K562 (cell line): ENCODE measurements around the gene ERBB4. TPM values are rescaled to one million over a fixed set of nuclear protein-coding genes. Genes with fewer than 3 reads are reported as not detected.

Source experiments
- ATAC-seq: fragments of 200-7000 bp; cut with Tn5 transposase; 3 replicates; pipeline ENCODE4 v1.9.1; 2020; ENCODE audit warnings: moderate library complexity
- BruUV-seq: library from RNA; stranded (reverse); fragments of 400-500 nt; replicated peaks from 2 replicates; lab custom pipeline; 2021; lab: Mats Ljungman, UMichigan
- CTCF ChIA-PET: fragments of 300-600 bp; formaldehyde crosslinking; extraction: SDS; loops from one replicate; lab custom pipeline; 2021; ENCODE audit warnings: low intra/inter-chr PET ratio; lab: Yijun Ruan, JAX
- POLR2A ChIA-PET: fragments of 300-600, 350-650 bp; sonication (Branson Sonifier 250); formaldehyde crosslinking; extraction: SDS; loops from one replicate; lab custom pipeline; 2021; ENCODE audit warnings: antibody characterized with exemption, inconsistent platforms; lab: Yijun Ruan, JAX
- DNase-seq, 4 experiments: peaks; one replicate each; pipeline versions ENCODE4 v3.0.0 to v3.0.0-alpha.2; 2011 to 2018; ENCODE audit warnings: low spot score in 3 of 4, mixed read lengths in 3 of 4; ENCODE audit errors: extremely low read depth in 1 of 4
- FAIRE-seq: peaks from 2 replicates; lab custom pipeline; 2011; peaks lifted over from hg19 to GRCh38; lab: Jason Lieb, UNC
- H2AFZ ChIP-seq: 2 replicates; pipeline ENCODE4 v1.6.0; 2011; ENCODE audit warnings: low read depth, low read length, control low read depth, inconsistent platforms
- H3K27ac ChIP-seq: fragments of 200-600 bp; 3 replicates; pipeline ENCODE4 v1.8.0; 2011; ENCODE audit warnings: low read depth, mild to moderate bottlenecking, control low read depth, inconsistent platforms, low read length, moderate library complexity, mixed read lengths; ENCODE audit errors: extremely low read depth
- H3K27me3 ChIP-seq, 2 experiments: fragments of 300-600 bp in 1 of 2; 2 replicates in 1 of 2; 3 replicates in 1 of 2; pipeline versions ENCODE4 v1.6.0 to v1.8.0; 2011; ENCODE audit warnings: inconsistent platforms in 2 of 2, low read length in 2 of 2, mild to moderate bottlenecking in 1 of 2, mixed read lengths in 1 of 2, moderate library complexity in 1 of 2; ENCODE audit not compliant: control insufficient read depth in 2 of 2, insufficient read depth in 2 of 2
- H3K36me3 ChIP-seq: fragments of 300-600 bp; 3 replicates; pipeline ENCODE4 v1.8.0; 2011; ENCODE audit warnings: mild to moderate bottlenecking, low read length, inconsistent platforms; ENCODE audit not compliant: control insufficient read depth, insufficient read depth
- H3K4me1 ChIP-seq, 2 experiments: fragments of 200-600 bp in 1 of 2; replicated peaks in 1 of 2; 2 replicates in 1 of 2; 3 replicates in 1 of 2; pipeline versions ENCODE4 v1.5.1 to v1.8.0; 2011; ENCODE audit warnings: inconsistent platforms in 2 of 2, low read length in 2 of 2, mild to moderate bottlenecking in 1 of 2, mixed read lengths in 1 of 2, moderate library complexity in 1 of 2; ENCODE audit not compliant: control insufficient read depth in 2 of 2, insufficient read depth in 2 of 2
- H3K4me2 ChIP-seq: 2 replicates; pipeline ENCODE4 v1.6.1; 2011; ENCODE audit warnings: low read length, control low read depth, inconsistent platforms, mixed read lengths; ENCODE audit not compliant: insufficient read depth
- H3K4me3 ChIP-seq: fragments of 200-600 bp; sonication (generic), shearing (Covaris generic); 2 replicates; pipeline ENCODE4 v1.5.1; 2016; ENCODE audit warnings: control low read depth, inconsistent platforms
- H3K79me2 ChIP-seq: fragments of 200-600 bp; 3 replicates; pipeline ENCODE4 v1.8.0; 2011; ENCODE audit warnings: low read length, inconsistent platforms; ENCODE audit not compliant: control insufficient read depth, insufficient read depth
- H3K9ac ChIP-seq, 2 experiments: 2 replicates each; pipeline versions ENCODE4 v1.6.0 to v1.6.1; 2011; ENCODE audit warnings: low read depth in 2 of 2, low read length in 2 of 2, control low read depth in 1 of 2, inconsistent platforms in 1 of 2, mild to moderate bottlenecking in 1 of 2, mixed read lengths in 1 of 2; ENCODE audit not compliant: insufficient read depth in 1 of 2
- H3K9me1 ChIP-seq: one replicate; pipeline ENCODE4 v1.6.0; 2011; ENCODE audit warnings: inconsistent platforms, mild to moderate bottlenecking, low read length, moderate library complexity; ENCODE audit not compliant: control insufficient read depth, insufficient read depth
- H3K9me3 ChIP-seq: replicated peaks from 2 replicates; pipeline ENCODE4 v1.5.1; 2011; ENCODE audit warnings: low read depth, low read length, inconsistent platforms; ENCODE audit not compliant: control insufficient read depth, insufficient read depth
- H4K20me1 ChIP-seq: replicated peaks from 2 replicates; pipeline ENCODE4 v1.6.1; 2011; ENCODE audit warnings: low read length, inconsistent platforms, mixed read lengths; ENCODE audit not compliant: control insufficient read depth, insufficient read depth
- BCOR ChIP-seq: fragments of 450-650 bp; IDR thresholded peaks from 2 replicates; pipeline ENCODE4 v1.6.1; 2016
- CHD4 ChIP-seq: fragments of 200-600 bp; sonication (generic); IDR thresholded peaks from 3 replicates; pipeline ENCODE4 v1.6.1; 2012; ENCODE audit warnings: low read depth, mild to moderate bottlenecking, mixed read lengths, low read length, inconsistent platforms; ENCODE audit not compliant: insufficient read depth, insufficient replicate concordance, poor library complexity, severe bottlenecking
- FOXK2 ChIP-seq, 2 experiments: fragments of 450-650 bp; IDR thresholded peaks in 1 of 2; conservative IDR thresholded peaks in 1 of 2; 2 replicates each; pipeline ENCODE4 v1.6.1; 2016; ENCODE audit warnings: low read depth in 2 of 2, mild to moderate bottlenecking in 1 of 2
- PHF20 ChIP-seq: fragments of 450-650 bp; IDR thresholded peaks from 2 replicates; pipeline ENCODE4 v1.6.1; 2018; ENCODE audit not compliant: partially characterized antibody
- POLR2H ChIP-seq: IDR thresholded peaks from 2 replicates; pipeline ENCODE4 v1.6.1; 2016; ENCODE audit warnings: missing genetic modification characterization, low read depth, mild to moderate bottlenecking, control low read depth, missing compliant biosample characterization, moderate library complexity
- RBM39 ChIP-seq: fragments of 200-400 bp; formaldehyde crosslinking; optimal IDR thresholded peaks from 2 replicates; pipeline ENCODE3; 2018; ENCODE audit warnings: low read depth, low read length
- SIN3A ChIP-seq, 2 experiments: fragments of 150-350 bp in 1 of 2; IDR thresholded peaks; 2 replicates each; pipeline ENCODE4 v1.6.1; 2011 to 2016; ENCODE audit warnings: borderline replicate concordance in 2 of 2, low read depth in 2 of 2, low read length in 2 of 2, mild to moderate bottlenecking in 2 of 2, moderate library complexity in 2 of 2; ENCODE audit not compliant: control insufficient read depth in 1 of 2
- SMAD2 ChIP-seq: fragments of 150-350 bp; IDR thresholded peaks from 2 replicates; pipeline ENCODE4 v1.6.1; 2014; ENCODE audit warnings: low read depth, mild to moderate bottlenecking, low read length
- TGIF2 ChIP-seq: sonication (generic); formaldehyde crosslinking; IDR thresholded peaks from 2 replicates; pipeline ENCODE4 v1.8.1; 2022; ENCODE audit warnings: mild to moderate bottlenecking, missing genetic modification reagents, moderate library complexity
- ZNF217 ChIP-seq: sonication (generic); formaldehyde crosslinking; IDR thresholded peaks from 2 replicates; pipeline ENCODE4 v1.8.0; 2022; ENCODE audit warnings: mild to moderate bottlenecking, missing genetic modification reagents
- ZNF253 ChIP-seq: fragments of 250-450 bp; sonication (Bioruptor Pico); conservative IDR thresholded peaks from 2 replicates; pipeline ENCODE4 v1.6.1; 2021; ENCODE audit warnings: mild to moderate bottlenecking
- ZNF561 ChIP-seq: fragments of 450-650 bp; formaldehyde crosslinking; conservative IDR thresholded peaks from 2 replicates; pipeline ENCODE4 v1.4.0; 2020; ENCODE audit warnings: mild to moderate bottlenecking, moderate library complexity
- WGBS: fragments of 100-300 bp; shearing (Covaris generic); methylation state at CpG from one replicate; pipeline ENCODE4 v1.1.6; 2016; ENCODE audit warnings: low coverage, mixed read lengths; ENCODE audit not compliant: insufficient coverage; ENCODE audit errors: missing lambda C conversion rate; 5-methylcytosine and 5-hydroxymethylcytosine counted together
- in situ Hi-C: fragments of 300-500 bp; cut with MboI; formaldehyde crosslinking; loops from 4 replicates; pipeline ENCODE4 v1.15.0; 2018; ENCODE audit warnings: inconsistent platforms, mixed read lengths
- intact Hi-C: fragments of 100-400 bp; cut with micrococcal nuclease; formaldehyde crosslinking; loops from 2 replicates; pipeline ENCODE4 v1.14.2; 2022
- polyA plus RNA-seq, 8 experiments: library from polyadenylated mRNA; depleted of rRNA in 4 of 8; stranded (reverse) in 5 of 8; unstranded in 3 of 8; fragments of >200 nt; fragmentation: Nextera tagmentation in 2 of 8; fragmentation: Illumina TruSeq in 1 of 8; extraction: Ambion mirVana in 2 of 8; extraction: Trizol in 1 of 8; gene quantifications; 2 replicates each; pipeline versions ENCODE4 v1.2.1 to v1.2.3, GENCODE V29; 2011 to 2014; ENCODE audit warnings: inconsistent platforms in 1 of 8, missing spikeins in 1 of 8
- total RNA-seq, 7 experiments: library from RNA; depleted of rRNA in 6 of 7; stranded (reverse); fragments of >200 nt in 6 of 7; fragmentation: Illumina TruSeq in 2 of 7; extraction: Trizol in 2 of 7; gene quantifications; 2 replicates each; pipeline versions ENCODE4 v1.2.1 to v1.2.3, GENCODE V29; 2011 to 2021; ENCODE audit warnings: low replicate concordance in 1 of 7

The ERBB4 gene
- total and polyA plus RNA-seq, 9 of the 15 experiments (the other 6 are each of a cell fraction or from before 2014, with no cell fraction given) = not detected

- H2AFZ ChIP-seq = no peak overlapping the region
- no peaks in the 10 kb centered on the region for H3K9me1 ChIP-seq
- no peak overlapping the region for H3K9ac ChIP-seq
- ATAC-seq (no peak), FAIRE-seq (no peak), DNase-seq (no peak)
- ChIA-PET CTCF (no interaction called here), POLR2A (no interaction called here)
- no peaks in the 10 kb centered on the region for H3K79me2 ChIP-seq
- H4K20me1 ChIP-seq = no peaks in the 10 kb centered on the region
- H3K4me2 ChIP-seq = no peak overlapping the region
- 0% methylated on average over 5 of the region's 6 CpGs for WGBS
- in situ Hi-C loops (no loop called here), intact Hi-C loops (loop anchor here (5.0 kb wide), 1 partner anchor 1113 kb away; no protein-coding TSS in a partner anchor)
- H3K27me3 ChIP-seq = no peaks in the 10 kb centered on the region
- no peaks in the 10 kb centered on the region for H3K36me3 ChIP-seq
- H3K9me3 ChIP-seq = no peaks in the 10 kb centered on the region
- no peaks in the 10 kb centered on the region for H3K4me1 ChIP-seq
- TF ChIP-seq POLR2H (no peak), CHD4 (no peak), ZNF217 (CRISPR knock-in tag) (no peak), RBM39 (no peak), FOXK2 (conservative IDR thresholded peaks at IDR 0.05 in 1 of 2, IDR thresholded peaks at IDR 0.05 in 1 of 2; ENCODE audit: low read depth in 2 of 2) (no peak), ZNF253 (CRISPR knock-in tag) (no peak), SMAD2 (no peak), SIN3A (IDR thresholded peaks at IDR 0.05; ENCODE audit: borderline replicate concordance in 2 of 2, control insufficient read depth in 1 of 2, low read depth in 2 of 2, low read length in 2 of 2) (no peak), BCOR (no peak), ZNF561 (CRISPR knock-in tag) (no peak), TGIF2 (CRISPR knock-in tag) (no peak), PHF20 (no peak)
- H3K4me3 ChIP-seq = no peak overlapping the region
- H3K27ac ChIP-seq = no peak overlapping the region
- BruUV-seq = no TSS peak
Measured at GRCh38 chr2:211454679-211455078, 1083.9 kb downstream of the ERBB4 start.
